ENCODE data around the gene CHMP6.

DNA sequence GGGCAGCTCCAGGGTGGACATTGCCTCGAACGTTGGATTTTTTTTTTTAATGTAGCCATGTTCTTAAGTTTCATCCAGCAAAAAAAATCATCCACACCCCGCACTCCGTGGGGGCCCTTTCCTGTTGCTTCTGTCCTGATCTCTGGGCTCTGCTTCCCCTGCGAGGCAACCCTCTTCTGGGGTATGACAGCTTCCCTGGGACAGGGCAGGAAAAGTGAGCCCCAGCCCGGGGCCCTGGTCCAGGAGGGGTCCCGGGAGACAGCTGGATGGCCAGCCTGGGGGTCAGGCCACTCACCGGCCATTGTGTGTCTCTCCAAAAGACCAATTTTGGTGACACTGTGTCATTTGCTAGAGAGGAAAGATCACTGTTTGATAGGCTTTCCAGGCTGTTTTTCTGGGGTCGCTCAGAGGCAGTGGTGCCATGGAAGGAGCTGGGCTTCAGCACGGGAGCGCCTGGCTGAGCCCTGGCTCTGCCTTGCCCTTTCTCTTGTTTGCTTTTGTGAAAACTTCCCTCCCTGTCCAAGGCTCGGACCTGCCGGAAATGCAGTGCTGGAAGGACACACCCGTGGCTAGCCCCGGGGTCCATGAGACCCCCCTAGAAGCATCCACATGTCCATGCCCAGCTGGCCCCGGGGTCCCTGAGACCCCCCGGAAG, 41.0 kb upstream of the CHMP6 start:
- TF ChIP-seq, protein P1, sequence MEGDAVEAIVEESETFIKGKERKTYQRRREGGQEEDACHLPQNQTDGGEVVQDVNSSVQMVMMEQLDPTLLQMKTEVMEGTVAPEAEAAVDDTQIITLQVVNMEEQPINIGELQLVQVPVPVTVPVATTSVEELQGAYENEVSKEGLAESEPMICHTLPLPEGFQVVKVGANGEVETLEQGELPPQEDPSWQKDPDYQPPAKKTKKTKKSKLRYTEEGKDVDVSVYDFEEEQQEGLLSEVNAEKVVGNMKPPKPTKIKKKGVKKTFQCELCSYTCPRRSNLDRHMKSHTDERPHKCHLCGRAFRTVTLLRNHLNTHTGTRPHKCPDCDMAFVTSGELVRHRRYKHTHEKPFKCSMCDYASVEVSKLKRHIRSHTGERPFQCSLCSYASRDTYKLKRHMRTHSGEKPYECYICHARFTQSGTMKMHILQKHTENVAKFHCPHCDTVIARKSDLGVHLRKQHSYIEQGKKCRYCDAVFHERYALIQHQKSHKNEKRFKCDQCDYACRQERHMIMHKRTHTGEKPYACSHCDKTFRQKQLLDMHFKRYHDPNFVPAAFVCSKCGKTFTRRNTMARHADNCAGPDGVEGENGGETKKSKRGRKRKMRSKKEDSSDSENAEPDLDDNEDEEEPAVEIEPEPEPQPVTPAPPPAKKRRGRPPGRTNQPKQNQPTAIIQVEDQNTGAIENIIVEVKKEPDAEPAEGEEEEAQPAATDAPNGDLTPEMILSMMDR (IDR thresholded peaks at IDR 0.05; ENCODE audit: poor library complexity, severe bottlenecking) = no peak
- TF ChIP-seq EP300 (conservative IDR thresholded peaks at IDR 0.05; ENCODE audit: poor library complexity, severe bottlenecking) (no peak), POLR2AphosphoS5 (IDR thresholded peaks at IDR 0.05) (no peak), EZH2 (IDR thresholded peaks at IDR 0.05; ENCODE audit: borderline replicate concordance, insufficient read depth, low read length, poor library complexity, severe bottlenecking) (no peak), RAD21 (conservative IDR thresholded peaks at IDR 0.05) (no peak), TAF1 (IDR thresholded peaks at IDR 0.05; ENCODE audit: low read depth) (no peak), SMC3 (conservative IDR thresholded peaks at IDR 0.05; ENCODE audit: poor library complexity) (no peak), MXI1 (conservative IDR thresholded peaks at IDR 0.05; ENCODE audit: poor library complexity, severe bottlenecking) (no peak)
- TF ChIP-seq, protein P2, sequence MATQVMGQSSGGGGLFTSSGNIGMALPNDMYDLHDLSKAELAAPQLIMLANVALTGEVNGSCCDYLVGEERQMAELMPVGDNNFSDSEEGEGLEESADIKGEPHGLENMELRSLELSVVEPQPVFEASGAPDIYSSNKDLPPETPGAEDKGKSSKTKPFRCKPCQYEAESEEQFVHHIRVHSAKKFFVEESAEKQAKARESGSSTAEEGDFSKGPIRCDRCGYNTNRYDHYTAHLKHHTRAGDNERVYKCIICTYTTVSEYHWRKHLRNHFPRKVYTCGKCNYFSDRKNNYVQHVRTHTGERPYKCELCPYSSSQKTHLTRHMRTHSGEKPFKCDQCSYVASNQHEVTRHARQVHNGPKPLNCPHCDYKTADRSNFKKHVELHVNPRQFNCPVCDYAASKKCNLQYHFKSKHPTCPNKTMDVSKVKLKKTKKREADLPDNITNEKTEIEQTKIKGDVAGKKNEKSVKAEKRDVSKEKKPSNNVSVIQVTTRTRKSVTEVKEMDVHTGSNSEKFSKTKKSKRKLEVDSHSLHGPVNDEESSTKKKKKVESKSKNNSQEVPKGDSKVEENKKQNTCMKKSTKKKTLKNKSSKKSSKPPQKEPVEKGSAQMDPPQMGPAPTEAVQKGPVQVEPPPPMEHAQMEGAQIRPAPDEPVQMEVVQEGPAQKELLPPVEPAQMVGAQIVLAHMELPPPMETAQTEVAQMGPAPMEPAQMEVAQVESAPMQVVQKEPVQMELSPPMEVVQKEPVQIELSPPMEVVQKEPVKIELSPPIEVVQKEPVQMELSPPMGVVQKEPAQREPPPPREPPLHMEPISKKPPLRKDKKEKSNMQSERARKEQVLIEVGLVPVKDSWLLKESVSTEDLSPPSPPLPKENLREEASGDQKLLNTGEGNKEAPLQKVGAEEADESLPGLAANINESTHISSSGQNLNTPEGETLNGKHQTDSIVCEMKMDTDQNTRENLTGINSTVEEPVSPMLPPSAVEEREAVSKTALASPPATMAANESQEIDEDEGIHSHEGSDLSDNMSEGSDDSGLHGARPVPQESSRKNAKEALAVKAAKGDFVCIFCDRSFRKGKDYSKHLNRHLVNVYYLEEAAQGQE (IDR thresholded peaks at IDR 0.05; ENCODE audit: borderline replicate concordance) = no peak

Data from neural cell (in vitro differentiated cells).